GM10266 (cell line): ENCODE data around the gene CNN2.

ENCODE experiments used
- DNase-seq: peaks from one replicate; pipeline ENCODE4 v3.0.0; 2012; ENCODE audit errors: extremely low spot score
- CTCF ChIP-seq: IDR thresholded peaks from 2 replicates; pipeline ENCODE4 v1.5.1; 2012; ENCODE audit warnings: mild to moderate bottlenecking, low read depth; ENCODE audit not compliant: control insufficient read depth, insufficient read depth; ENCODE audit errors: missing control alignments

Gene CNN2

DNA sequence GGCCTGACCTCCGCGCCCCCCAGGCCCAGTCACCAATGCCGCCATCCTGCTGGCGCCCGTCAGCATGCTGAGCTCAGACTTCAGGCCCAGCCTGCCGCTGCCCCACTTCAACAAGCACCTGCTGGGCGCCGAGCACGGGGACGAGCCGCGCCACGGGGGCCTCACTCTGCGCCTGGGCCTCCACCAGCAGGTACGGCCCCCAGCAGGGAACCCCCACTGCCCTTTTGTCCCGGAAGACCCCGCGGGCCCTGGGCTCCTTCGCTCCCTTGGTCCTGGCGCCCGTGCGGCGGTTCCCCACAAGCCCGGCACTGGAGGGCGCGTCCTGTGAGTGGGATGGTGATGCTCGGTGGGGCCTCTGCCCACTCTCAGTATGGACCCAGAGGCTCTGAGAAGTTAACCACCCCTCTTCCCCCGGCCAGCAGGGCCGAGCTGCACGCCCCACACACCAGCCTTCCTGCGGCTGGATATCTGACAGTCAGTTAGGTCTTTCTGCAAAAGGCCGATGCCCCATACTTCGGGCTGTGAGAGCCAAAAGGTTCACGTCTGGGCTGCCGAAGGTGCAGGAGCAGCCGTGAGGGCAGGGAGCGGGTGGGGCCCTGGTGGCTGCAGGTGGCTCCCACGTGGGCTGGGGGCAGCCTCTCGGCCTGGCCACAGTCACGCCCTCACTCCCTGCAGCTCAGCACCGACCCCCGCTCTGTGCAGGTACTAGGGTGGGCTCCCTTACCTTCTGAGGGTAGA is 34.3 kb upstream of the CNN2 start:
- DNase-seq = no peak
- TF ChIP-seq CTCF = no peak

DNA sequence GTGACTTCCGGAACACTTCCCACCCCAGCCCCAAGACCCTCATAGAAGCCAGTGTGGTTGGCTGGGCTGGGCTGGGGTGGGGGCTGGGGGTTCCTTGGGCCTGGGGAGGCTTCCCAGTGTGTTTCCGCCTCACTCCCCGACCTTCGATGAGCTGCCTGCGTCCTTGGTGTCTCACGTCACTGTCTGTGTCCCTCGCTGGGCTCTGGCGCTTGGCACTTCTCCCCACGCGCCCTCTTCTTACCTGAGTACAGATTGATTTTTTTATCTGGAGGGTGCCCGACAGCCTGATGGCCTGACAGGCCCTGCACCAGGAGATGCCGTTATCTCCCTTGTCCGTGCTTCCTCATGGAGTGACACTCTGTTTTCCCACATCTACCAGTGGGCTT is 33.7 kb upstream of the CNN2 start:
- DNase-seq = no peak
- TF ChIP-seq CTCF = no peak

DNA sequence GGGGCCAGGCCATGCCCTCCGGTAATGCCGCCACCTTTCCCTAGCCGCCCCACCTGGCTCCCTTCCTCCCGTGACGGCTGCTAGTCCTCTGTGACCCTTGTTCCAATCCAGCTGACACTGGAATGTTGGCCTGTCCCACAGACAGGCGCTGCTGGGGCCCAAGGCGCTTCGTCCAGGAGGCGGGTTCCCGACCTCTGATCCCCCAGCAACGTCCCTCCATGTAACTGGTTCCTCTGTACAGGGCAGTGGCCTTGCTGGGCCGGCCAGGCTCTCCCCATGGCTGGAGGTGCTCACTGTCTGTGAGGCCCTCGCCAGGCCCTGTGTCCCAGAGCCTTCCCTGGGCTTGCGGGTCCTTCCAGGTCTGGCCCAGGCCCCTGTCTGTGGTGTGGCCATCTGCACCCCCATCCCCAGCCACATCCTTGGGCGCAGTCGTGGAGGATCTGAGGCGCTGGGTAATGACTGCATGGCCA is 33.0 kb upstream of the CNN2 start:
- DNase-seq = no peak
- no peak for TF ChIP-seq CTCF

- no peak for TF ChIP-seq CTCF
- no peak for DNase-seq
These were observed 32.5 kb upstream of the CNN2 start for GRCh38 chr19:993831-994393.

GRCh38 chr19:994516-994915 is 31.9 kb upstream of the CNN2 start:
- TF ChIP-seq CTCF = no peak
- DNase-seq = no peak

DNA sequence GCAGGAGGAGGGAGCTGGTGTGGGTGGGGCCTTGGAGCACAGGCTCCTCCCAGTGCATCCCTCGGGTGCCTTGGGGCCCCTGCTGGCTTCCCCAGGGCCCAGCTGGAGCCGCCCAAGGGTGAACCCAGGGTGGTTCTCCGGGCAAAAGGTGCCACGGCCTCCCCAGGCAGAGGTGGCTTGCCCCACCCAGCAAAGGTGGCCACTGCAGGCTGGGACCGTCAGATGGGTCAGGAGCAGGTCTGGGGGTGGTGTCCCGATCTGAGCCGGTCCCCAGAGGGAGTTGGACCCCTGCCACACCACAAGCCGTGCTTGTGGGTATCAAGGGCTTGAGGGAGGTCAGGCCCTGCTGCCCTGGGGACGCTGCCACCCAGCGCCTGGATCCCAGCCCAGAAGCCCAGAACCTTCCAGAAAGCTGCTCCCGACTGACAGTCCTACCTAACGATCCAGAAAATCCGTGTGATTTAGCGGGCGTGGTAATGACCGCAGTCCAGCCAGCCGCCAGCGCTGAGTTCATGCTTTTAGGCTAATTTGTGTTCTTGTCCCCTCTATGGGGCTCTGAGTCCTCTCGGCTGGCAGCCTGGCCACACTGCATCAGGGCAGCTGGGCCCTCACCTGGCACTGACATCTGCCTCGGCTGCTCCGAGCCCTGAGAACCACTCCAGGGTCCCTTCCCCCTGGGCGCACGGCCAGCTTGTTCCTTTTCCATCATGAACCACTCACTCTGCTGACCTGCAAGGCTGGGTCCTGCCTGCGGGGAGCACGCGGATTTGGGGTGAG is 31.2 kb upstream of the CNN2 start:
- DNase-seq = no peak
- TF ChIP-seq CTCF = no peak
